Measurements from ENCODE around the gene GKAP1. TPM values are rescaled to one million over a fixed set of nuclear protein-coding genes. Genes with fewer than 3 reads are reported as not detected.
"Not testable (repeated sequence)": the region's sequence is repeated elsewhere in the genome, so short reads cannot be mapped to it uniquely, and the experiment has no call there.

The GKAP1 gene
- total and polyA plus RNA-seq, 5 donors from 2014 or later = 1.6 to 6.7 (median 4.2) TPM

DNA sequence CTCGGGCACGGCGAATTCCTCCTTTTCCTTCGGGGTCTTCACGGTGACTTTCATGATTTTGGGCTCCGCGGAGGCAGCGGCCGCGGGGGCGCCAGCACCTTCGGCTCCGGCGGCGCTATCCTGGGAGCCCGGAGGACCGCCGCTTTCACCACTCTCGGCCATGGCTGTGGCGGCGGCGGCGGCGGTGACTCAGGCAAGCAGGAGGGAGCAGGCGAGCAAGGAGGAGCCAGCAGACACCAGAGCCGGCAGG is 110.1 kb downstream of the GKAP1 start:
- peaks cover 19 to 54% (median 40%) of the 10 kb centered on the region in 4 donors for H3K4me1 Mint-ChIP-seq
- Histone ChIP-seq H3K9me3 (ENCODE audit: control insufficient read depth in 2 of 2, low read length in 2 of 2) (no peaks in the 10 kb centered on the region), H3K27me3 (ENCODE audit: control insufficient read depth, insufficient read depth, low read length) (no peaks in the 10 kb centered on the region), H3K4me3 (ENCODE audit: low read depth, low read length) (peak overlapping the region; percentile 94), H3K36me3 (ENCODE audit: control insufficient read depth, insufficient read depth, low read length) (no peaks in the 10 kb centered on the region), H3K4me1 (ENCODE audit: control insufficient read depth, insufficient read depth, low read length, poor library complexity, severe bottlenecking) (peaks cover 43% of the 10 kb centered on the region), H3K27ac (ENCODE audit: insufficient read depth, low read length, poor library complexity, severe bottlenecking) (peak overlapping the region; percentile 97)
- peaks cover 4% of the 10 kb centered on the region for H3K27me3 Mint-ChIP-seq
- ATAC-seq (ENCODE audit: low read depth in 2 of 2) (no peak), DNase-seq (no peak)
- peaks cover 12% of the 10 kb centered on the region for H3K36me3 Mint-ChIP-seq
- peak overlapping the region; percentile 99 for H3K27ac Mint-ChIP-seq
- H3K9me3 Mint-ChIP-seq = peaks cover 0 to 3% (median 0%) of the 10 kb centered on the region in 7 donors
- H3K4me3 Mint-ChIP-seq = peak overlapping the region; percentile 88 to 99 (median 95)

DNA sequence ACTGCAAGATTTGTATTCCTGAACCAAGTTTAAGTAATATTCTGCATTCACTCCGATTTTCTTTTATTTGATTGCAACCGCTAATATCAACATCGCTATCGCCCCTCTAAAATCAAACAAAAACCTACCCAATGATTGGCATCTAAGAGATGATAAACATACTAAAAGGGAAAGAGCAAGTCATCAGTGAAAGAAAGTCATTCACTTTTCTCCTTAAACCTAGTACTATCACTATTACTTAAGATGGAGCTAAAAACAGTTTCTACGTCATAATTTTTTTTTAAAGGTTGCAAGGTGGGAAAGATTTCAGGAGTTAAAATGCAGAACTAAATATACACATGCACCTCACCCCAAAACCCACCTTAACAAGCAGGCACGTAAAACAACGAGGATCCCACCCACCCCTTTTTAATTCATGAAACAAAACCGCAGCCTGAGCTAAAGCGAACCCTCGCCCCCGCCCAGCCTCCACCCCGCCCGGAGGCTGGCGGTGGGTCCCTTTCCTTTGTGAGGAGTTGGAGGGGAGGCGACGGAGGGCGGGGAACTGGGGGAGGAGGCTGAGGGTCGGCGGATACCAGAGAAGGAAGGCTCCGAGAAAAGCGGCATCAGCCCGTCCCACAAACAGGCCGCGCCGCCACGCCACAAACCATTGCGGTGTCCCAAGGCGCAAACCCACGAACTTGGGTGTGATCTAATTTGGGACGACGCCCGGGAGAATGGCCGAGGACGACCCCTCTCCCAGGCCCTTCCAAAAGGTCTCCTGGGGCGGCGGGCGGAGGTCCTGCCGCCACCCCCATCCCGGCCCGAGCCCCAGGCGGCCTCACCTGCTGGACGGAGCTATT is 110.7 kb downstream of the GKAP1 start:
- DNase-seq (peak; percentile 54 to 70 (median 55)), ATAC-seq (ENCODE audit: low read depth in 2 of 2) (no peak)
- H3K27me3 ChIP-seq (ENCODE audit: control insufficient read depth, insufficient read depth, low read length) = no peaks in the 10 kb centered on the region
- peak overlapping the region; percentile 88 to 99 (median 95) for H3K4me3 Mint-ChIP-seq
- peaks cover 1% of the 10 kb centered on the region for H3K36me3 ChIP-seq (ENCODE audit: control insufficient read depth, insufficient read depth, low read length)
- peak overlapping the region; percentile 97 for H3K27ac ChIP-seq (ENCODE audit: insufficient read depth, low read length, poor library complexity, severe bottlenecking)
- H3K27ac Mint-ChIP-seq = peak overlapping the region; percentile 91 to 99 (median 95)
- peaks cover 12% of the 10 kb centered on the region for H3K36me3 Mint-ChIP-seq
- peak overlapping the region; percentile 94 for H3K4me3 ChIP-seq (ENCODE audit: low read depth, low read length)
- peaks cover 0 to 3% (median 0%) of the 10 kb centered on the region in 7 donors for H3K9me3 Mint-ChIP-seq
- H3K27me3 Mint-ChIP-seq = peaks cover 4% of the 10 kb centered on the region
- peaks cover 19 to 58% (median 44%) of the 10 kb centered on the region in 4 donors for H3K4me1 Mint-ChIP-seq
- H3K9me3 ChIP-seq (ENCODE audit: control insufficient read depth in 2 of 2, low read length in 2 of 2) = no peaks in the 10 kb centered on the region
- peaks cover 45% of the 10 kb centered on the region for H3K4me1 ChIP-seq (ENCODE audit: control insufficient read depth, insufficient read depth, low read length, poor library complexity, severe bottlenecking)

GRCh38 chr9:83705219-83705651 is 112.3 kb downstream of the GKAP1 start:
- peak overlapping the region; percentile 97 for H3K27ac ChIP-seq (ENCODE audit: insufficient read depth, low read length, poor library complexity, severe bottlenecking)
- H3K36me3 ChIP-seq (ENCODE audit: control insufficient read depth, insufficient read depth, low read length); H3K9me3 Mint-ChIP-seq; ATAC-seq (ENCODE audit: low read depth in 2 of 2); H3K9me3 ChIP-seq (ENCODE audit: control insufficient read depth in 2 of 2, low read length in 2 of 2); H3K27me3 ChIP-seq (ENCODE audit: control insufficient read depth, insufficient read depth, low read length); H3K27me3 Mint-ChIP-seq: not testable (repeated sequence)
- Mint-ChIP-seq H3K36me3 (peaks cover 12% of the 10 kb centered on the region), H3K4me1 (peaks cover 30 to 73% (median 59%) of the 10 kb centered on the region in 4 donors), H3K4me3 (peak overlapping the region; percentile 88 to 99 (median 95)), H3K27ac (peak overlapping the region; percentile 9 to 95 (median 91))
- peak overlapping the region; percentile 94 for H3K4me3 ChIP-seq (ENCODE audit: low read depth, low read length)
- peaks cover 62% of the 10 kb centered on the region for H3K4me1 ChIP-seq (ENCODE audit: control insufficient read depth, insufficient read depth, low read length, poor library complexity, severe bottlenecking)
- peak in 2 of 3 donors; percentile 34 to 49 for DNase-seq

- DNase-seq = no peak
- H3K4me1 ChIP-seq (ENCODE audit: control insufficient read depth, insufficient read depth, low read length, poor library complexity, severe bottlenecking) = peaks cover 77% of the 10 kb centered on the region
- ATAC-seq (ENCODE audit: low read depth in 2 of 2) = no peak
- Mint-ChIP-seq H3K9me3 (no peaks in the 10 kb centered on the region), H3K27me3 (peaks cover 1% of the 10 kb centered on the region), H3K36me3 (peaks cover 11% of the 10 kb centered on the region), H3K27ac (peak overlapping the region in 2 of 3 donors; percentile 1 to 42), H3K4me3 (peak overlapping the region; percentile 12 to 76 (median 50)), H3K4me1 (peaks cover 45 to 91% (median 75%) of the 10 kb centered on the region in 4 donors)
- peak overlapping the region; percentile 51 for H3K4me3 ChIP-seq (ENCODE audit: low read depth, low read length)
- H3K9me3 ChIP-seq (ENCODE audit: control insufficient read depth in 2 of 2, low read length in 2 of 2) = no peaks in the 10 kb centered on the region
- no peaks in the 10 kb centered on the region for H3K27me3 ChIP-seq (ENCODE audit: control insufficient read depth, insufficient read depth, low read length)
- H3K27ac ChIP-seq (ENCODE audit: insufficient read depth, low read length, poor library complexity, severe bottlenecking) = no peak overlapping the region
- H3K36me3 ChIP-seq (ENCODE audit: control insufficient read depth, insufficient read depth, low read length) = peaks cover 2% of the 10 kb centered on the region
Measured at GRCh38 chr9:83701769-83702168, 115.8 kb downstream of the GKAP1 start.

DNA sequence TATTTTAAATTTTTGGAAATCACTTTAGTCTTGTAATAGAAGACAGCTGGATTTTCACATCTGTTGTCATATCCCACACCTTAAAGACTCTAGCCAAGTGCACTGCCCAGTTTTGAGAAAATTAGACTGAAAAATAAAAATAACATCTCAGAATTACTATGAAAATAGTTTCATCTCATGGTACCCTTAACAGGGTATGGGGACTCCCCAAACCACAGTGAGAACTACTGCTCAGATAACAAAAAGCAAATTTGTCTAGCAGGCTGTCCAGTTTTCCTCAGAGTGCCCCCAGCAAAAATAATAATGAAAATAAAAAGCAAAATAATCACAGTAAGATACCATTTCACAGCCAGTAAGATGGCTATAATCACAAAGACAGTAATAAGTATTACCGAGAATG is 116.3 kb downstream of the GKAP1 start:
- Mint-ChIP-seq H3K27me3 (no peaks in the 10 kb centered on the region), H3K4me3 (peak overlapping the region in 3 of 4 donors; percentile 36 to 76 (median 65)), H3K27ac (peak overlapping the region in 2 of 3 donors; percentile 1 to 3), H3K36me3 (peaks cover 7% of the 10 kb centered on the region), H3K4me1 (peaks cover 40 to 92% (median 74%) of the 10 kb centered on the region in 4 donors), H3K9me3 (no peaks in the 10 kb centered on the region)
- Histone ChIP-seq H3K27me3 (ENCODE audit: control insufficient read depth, insufficient read depth, low read length) (no peaks in the 10 kb centered on the region), H3K27ac (ENCODE audit: insufficient read depth, low read length, poor library complexity, severe bottlenecking) (no peak overlapping the region), H3K9me3 (ENCODE audit: control insufficient read depth in 2 of 2, low read length in 2 of 2) (no peaks in the 10 kb centered on the region), H3K36me3 (ENCODE audit: control insufficient read depth, insufficient read depth, low read length) (peaks cover 2% of the 10 kb centered on the region), H3K4me3 (ENCODE audit: low read depth, low read length) (peak overlapping the region; percentile 51), H3K4me1 (ENCODE audit: control insufficient read depth, insufficient read depth, low read length, poor library complexity, severe bottlenecking) (peaks cover 73% of the 10 kb centered on the region)
- ATAC-seq (ENCODE audit: low read depth in 2 of 2) = no peak
- DNase-seq = no peak

DNA sequence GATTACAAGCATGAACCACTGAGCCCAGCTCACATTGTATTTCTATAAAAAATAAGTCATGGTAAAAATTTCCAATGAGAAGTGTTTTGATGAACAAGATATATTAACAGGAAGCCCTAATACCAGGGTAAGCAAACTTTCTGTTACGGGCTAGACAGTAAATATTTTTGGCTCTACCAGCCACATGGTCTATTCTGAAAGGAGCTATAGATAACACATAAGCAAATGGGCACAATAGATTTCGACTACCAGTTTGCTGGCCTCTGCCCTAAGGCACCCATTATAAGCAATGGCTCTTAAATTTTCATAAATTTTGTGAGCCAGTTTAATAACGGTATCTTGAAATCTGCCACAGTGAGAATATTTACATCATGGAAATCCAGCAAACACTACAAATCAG is 118.0 kb downstream of the GKAP1 start:
- peaks cover 57% of the 10 kb centered on the region for H3K4me1 ChIP-seq (ENCODE audit: control insufficient read depth, insufficient read depth, low read length, poor library complexity, severe bottlenecking)
- Mint-ChIP-seq H3K4me3 (peak overlapping the region in 3 of 4 donors; percentile 32 to 57 (median 40)), H3K4me1 (peaks cover 34 to 86% (median 69%) of the 10 kb centered on the region in 4 donors), H3K9me3 (no peaks in the 10 kb centered on the region), H3K36me3 (peaks cover 3% of the 10 kb centered on the region), H3K27ac (peak overlapping the region; percentile 3 to 24 (median 11)), H3K27me3 (no peaks in the 10 kb centered on the region)
- H3K27ac ChIP-seq (ENCODE audit: insufficient read depth, low read length, poor library complexity, severe bottlenecking) = no peak overlapping the region
- peak overlapping the region; percentile 27 for H3K4me3 ChIP-seq (ENCODE audit: low read depth, low read length)
- ATAC-seq (ENCODE audit: low read depth in 2 of 2) (no peak), DNase-seq (no peak)
- peaks cover 2% of the 10 kb centered on the region for H3K36me3 ChIP-seq (ENCODE audit: control insufficient read depth, insufficient read depth, low read length)
- no peaks in the 10 kb centered on the region for H3K27me3 ChIP-seq (ENCODE audit: control insufficient read depth, insufficient read depth, low read length)
- no peaks in the 10 kb centered on the region for H3K9me3 ChIP-seq (ENCODE audit: control insufficient read depth in 2 of 2, low read length in 2 of 2)

- Mint-ChIP-seq H3K27ac (peak overlapping the region in 2 of 3 donors; percentile 24 to 73), H3K36me3 (peaks cover 3% of the 10 kb centered on the region), H3K27me3 (no peaks in the 10 kb centered on the region), H3K4me3 (peak overlapping the region; percentile 17 to 62 (median 49)), H3K4me1 (peaks cover 39 to 86% (median 73%) of the 10 kb centered on the region in 4 donors), H3K9me3 (no peaks in the 10 kb centered on the region)
- ATAC-seq (ENCODE audit: low read depth in 2 of 2) = no peak
- peak overlapping the region; percentile 27 for H3K4me3 ChIP-seq (ENCODE audit: low read depth, low read length)
- no peak overlapping the region for H3K27ac ChIP-seq (ENCODE audit: insufficient read depth, low read length, poor library complexity, severe bottlenecking)
- no peaks in the 10 kb centered on the region for H3K27me3 ChIP-seq (ENCODE audit: control insufficient read depth, insufficient read depth, low read length)
- H3K4me1 ChIP-seq (ENCODE audit: control insufficient read depth, insufficient read depth, low read length, poor library complexity, severe bottlenecking) = peaks cover 53% of the 10 kb centered on the region
- H3K36me3 ChIP-seq (ENCODE audit: control insufficient read depth, insufficient read depth, low read length) = peaks cover 2% of the 10 kb centered on the region
- DNase-seq = peak in 1 of 3 donors; percentile 18
- no peaks in the 10 kb centered on the region for H3K9me3 ChIP-seq (ENCODE audit: control insufficient read depth in 2 of 2, low read length in 2 of 2)
Measured at GRCh38 chr9:83698976-83699585, 118.5 kb downstream of the GKAP1 start.

All from CD4-positive, CD25-positive, alpha-beta regulatory T cell (primary cell).